Activated T-cell treated with anti-CD3 and anti-CD28 coated beads, Interleukin-2, amount 50 U/mL, for 24 hours (primary cell): ENCODE data around the gene TRIM3.

Experiments
- DNase-seq: peaks from one replicate; pipeline ENCODE4 v3.0.0-alpha.2; 2020
- H3K27ac Mint-ChIP-seq: 2 replicates; pipeline ENCODE4 v1.8.0; 2020; ENCODE audit warnings: mild to moderate bottlenecking, mixed read lengths
- H3K27me3 Mint-ChIP-seq: 2 replicates; pipeline ENCODE4 v1.8.0; 2020; ENCODE audit warnings: mixed read lengths
- H3K36me3 Mint-ChIP-seq: 2 replicates; pipeline ENCODE4 v1.8.0; 2020; ENCODE audit warnings: low read depth, mixed read lengths
- H3K4me1 Mint-ChIP-seq: 2 replicates; pipeline ENCODE4 v1.8.0; 2020; ENCODE audit warnings: low read depth, mixed read lengths
- H3K4me3 Mint-ChIP-seq: 2 replicates; pipeline ENCODE4 v1.8.0; 2020; ENCODE audit warnings: mild to moderate bottlenecking, moderate library complexity, mixed read lengths
- H3K9me3 Mint-ChIP-seq: 2 replicates; pipeline ENCODE4 v1.8.0; 2020; ENCODE audit warnings: mixed read lengths

Gene TRIM3

DNA sequence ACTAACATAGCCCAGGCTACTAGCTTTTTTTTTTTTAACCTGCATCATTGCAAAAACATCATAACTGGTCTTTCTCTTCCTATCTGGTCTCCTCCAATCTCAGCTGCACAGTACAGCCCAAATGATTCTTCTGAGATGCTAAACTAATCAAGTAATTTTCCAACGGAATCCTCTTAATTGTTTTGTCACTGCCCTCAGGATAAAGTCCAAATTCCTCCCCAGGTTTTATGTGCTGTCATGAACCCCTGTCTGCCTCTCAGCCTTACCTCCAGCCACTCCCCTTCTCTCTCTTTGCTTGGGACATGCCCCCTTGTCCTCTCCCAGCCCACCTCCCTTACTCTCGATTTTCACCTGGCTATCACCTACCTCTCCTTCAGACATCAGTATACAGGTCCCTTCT is 67.4 kb downstream of the TRIM3 start:
- peaks cover 80% of the 10 kb centered on the region for H3K4me1 Mint-ChIP-seq
- no peak for DNase-seq
- peak overlapping the region; percentile 58 for H3K27ac Mint-ChIP-seq
- H3K9me3 Mint-ChIP-seq: no peaks in the 10 kb centered on the region
- no peak overlapping the region for H3K4me3 Mint-ChIP-seq
- H3K27me3 Mint-ChIP-seq: no peaks in the 10 kb centered on the region
- peaks cover 34% of the 10 kb centered on the region for H3K36me3 Mint-ChIP-seq

DNA sequence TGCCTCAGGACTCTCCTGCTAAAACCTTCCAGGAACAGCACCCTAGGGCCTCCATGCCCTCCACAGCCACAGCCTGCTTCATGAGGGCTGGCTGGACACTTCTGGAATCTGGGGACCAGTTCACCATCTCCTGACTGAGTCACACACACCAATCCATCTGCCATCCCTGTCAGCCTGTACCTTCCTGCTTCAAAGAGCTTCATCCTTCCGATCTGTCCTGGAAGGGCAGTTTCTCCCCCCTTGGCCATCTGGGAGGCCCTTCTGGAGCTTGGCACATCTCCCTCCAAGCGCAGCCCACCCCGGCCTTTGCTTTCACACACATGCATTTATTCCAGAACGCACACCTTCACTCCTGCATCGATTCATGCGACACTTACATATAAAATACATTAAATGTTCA is 67.9 kb downstream of the TRIM3 start:
- Mint-ChIP-seq H3K27me3 (no peaks in the 10 kb centered on the region), H3K9me3 (no peaks in the 10 kb centered on the region), H3K27ac (peak overlapping the region; percentile 58), H3K36me3 (peaks cover 34% of the 10 kb centered on the region), H3K4me3 (no peak overlapping the region), H3K4me1 (peaks cover 83% of the 10 kb centered on the region)
- DNase-seq: no peak

DNA sequence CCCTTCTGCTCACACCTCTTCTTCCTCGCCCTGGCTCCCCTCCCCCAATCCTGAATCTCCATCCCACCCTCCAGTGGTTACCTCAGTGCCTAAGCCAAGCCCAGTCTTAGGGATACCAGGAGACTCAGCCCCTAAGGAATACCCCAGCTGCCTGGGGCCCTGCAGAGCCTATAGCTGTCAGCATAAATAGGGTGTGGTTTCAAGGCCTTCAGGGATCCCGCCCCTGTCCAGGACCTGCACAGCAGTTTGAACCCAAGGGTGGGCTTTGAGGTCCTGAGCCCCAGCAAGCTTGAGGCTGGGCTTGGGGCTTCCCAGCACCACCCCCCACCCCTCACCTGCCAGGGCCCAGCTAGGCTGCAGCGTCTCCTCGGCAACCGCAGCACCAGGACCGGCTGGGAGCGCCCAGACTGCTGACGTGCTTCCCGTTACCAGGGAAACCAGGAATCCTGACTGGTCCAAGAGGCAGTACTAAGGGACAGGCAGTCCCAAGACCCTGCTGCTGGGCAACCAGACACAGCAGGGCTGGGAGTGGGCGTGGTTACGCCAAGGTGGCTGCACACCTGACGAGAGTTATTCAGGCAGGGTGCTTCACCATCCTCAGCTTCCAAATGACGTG is 68.6 kb downstream of the TRIM3 start:
- Mint-ChIP-seq H3K27ac (peak overlapping the region; percentile 58), H3K9me3 (no peaks in the 10 kb centered on the region), H3K36me3 (peaks cover 36% of the 10 kb centered on the region), H3K4me1 (peaks cover 85% of the 10 kb centered on the region), H3K27me3 (no peaks in the 10 kb centered on the region), H3K4me3 (no peak overlapping the region)
- no peak for DNase-seq

DNA sequence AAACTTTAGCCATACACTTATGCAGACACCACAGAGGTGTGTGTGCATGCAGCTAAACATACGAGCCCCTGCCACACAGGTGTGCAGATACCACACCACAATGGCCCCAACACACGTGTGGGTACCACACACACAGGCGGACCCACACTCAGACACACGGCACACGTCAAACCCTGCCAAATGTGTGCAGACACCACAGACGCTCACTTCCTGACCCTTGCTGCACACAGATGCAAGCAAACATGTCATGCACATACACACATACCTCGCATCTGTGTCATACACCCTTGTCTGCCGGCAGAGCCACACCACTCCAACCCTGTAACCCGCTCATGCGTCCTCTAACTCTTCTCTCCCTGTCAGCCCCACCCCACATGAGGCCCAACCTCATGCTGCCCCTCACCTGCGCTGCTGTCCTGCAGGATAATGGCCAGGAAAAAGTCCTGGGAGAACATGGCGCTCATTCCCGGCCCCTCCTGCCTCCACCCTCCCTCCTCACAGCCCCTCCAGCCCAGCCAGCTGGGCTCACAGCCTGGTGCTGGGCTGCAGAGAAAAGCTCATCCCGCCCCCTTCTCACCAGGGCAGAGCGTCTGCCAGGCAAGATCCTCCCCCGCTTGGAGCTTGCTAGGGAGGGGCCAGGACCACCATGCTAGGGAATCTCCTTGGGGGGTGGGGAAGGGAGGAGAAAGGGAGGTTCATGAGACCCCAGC is 69.2 kb downstream of the TRIM3 start:
- H3K9me3 Mint-ChIP-seq: no peaks in the 10 kb centered on the region

DNA sequence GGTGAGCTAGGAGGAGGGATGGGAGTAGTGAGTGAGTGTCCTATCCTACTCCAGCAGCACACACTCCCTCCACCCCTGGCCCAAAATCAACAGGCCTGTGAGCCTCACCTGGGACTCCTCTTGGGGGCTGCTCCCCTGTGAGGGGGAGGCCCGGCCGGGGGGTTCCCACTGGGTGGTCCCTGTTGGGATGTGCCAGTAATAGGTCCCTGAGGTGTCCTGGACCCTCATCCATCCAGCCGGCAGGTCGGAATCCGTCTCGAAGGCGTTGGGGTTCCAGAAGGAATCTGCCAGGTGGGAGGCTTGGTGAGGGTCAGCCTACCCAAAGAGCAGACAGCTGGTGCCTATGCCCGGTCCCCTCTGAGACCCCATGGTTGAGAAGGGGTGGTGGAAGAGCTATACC is 70.2 kb downstream of the TRIM3 start:
- Mint-ChIP-seq H3K4me1 (peaks cover 86% of the 10 kb centered on the region), H3K36me3 (peaks cover 39% of the 10 kb centered on the region), H3K27me3 (no peaks in the 10 kb centered on the region), H3K9me3 (no peaks in the 10 kb centered on the region), H3K27ac (peak overlapping the region; percentile 96), H3K4me3 (no peak overlapping the region)
- DNase-seq: no peak

More for the DNA sequence above, 69.2 kb downstream of the TRIM3 start:
- H3K4me3 Mint-ChIP-seq: peak overlapping the region; percentile 26
- H3K36me3 Mint-ChIP-seq: peaks cover 36% of the 10 kb centered on the region
- H3K4me1 Mint-ChIP-seq: peaks cover 85% of the 10 kb centered on the region
- H3K27ac Mint-ChIP-seq: peak overlapping the region; percentile 66
- H3K27me3 Mint-ChIP-seq: no peaks in the 10 kb centered on the region
- no peak for DNase-seq

DNA sequence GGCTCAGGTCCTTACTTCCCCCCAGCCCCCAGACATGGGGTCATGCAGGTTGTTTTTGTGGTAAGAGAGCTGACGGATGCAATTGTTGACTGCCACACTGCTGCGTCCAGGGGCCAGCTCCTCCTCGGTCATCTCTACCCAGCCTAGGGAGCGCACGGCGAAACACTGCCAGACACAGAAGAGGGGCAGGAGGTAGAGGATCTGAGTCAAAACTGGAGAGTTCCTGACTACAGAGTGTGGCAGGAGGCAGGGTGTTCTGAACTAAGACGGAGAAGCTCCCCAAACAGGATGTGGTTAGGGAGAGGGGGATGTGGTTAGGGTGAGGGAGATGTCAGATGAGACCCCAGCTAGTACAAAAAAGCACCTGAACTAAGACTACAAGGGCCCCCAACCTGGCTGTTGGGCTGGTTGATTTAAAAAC is 71.2 kb downstream of the TRIM3 start:
- Mint-ChIP-seq H3K27me3 (no peaks in the 10 kb centered on the region), H3K4me1 (peaks cover 85% of the 10 kb centered on the region), H3K36me3 (peaks cover 45% of the 10 kb centered on the region), H3K27ac (peak overlapping the region; percentile 96), H3K9me3 (no peaks in the 10 kb centered on the region), H3K4me3 (peak overlapping the region; percentile 78)
- no peak for DNase-seq

DNA sequence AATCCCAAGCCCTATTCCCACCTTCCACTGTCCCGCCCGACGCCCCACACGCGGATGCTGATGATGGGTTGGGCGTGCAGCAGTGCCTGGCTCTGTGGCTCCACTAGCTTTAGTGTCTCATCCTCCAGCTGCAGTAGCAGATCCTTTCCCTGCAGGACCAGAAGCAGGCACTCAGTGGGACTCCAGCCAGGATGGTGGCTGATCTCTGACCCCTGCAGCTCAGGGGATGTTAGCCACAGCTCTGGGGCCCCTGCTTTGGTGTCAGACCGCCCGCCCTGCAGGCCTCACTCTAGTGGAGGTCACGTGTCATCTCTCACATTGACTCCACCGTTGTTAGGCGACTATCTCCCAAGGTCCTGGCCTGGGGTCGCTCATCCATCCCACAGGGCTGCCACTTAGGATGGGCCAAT is 71.7 kb downstream of the TRIM3 start:
- peaks cover 48% of the 10 kb centered on the region for H3K36me3 Mint-ChIP-seq
- peak overlapping the region; percentile 96 for H3K27ac Mint-ChIP-seq
- peaks cover 83% of the 10 kb centered on the region for H3K4me1 Mint-ChIP-seq
- H3K9me3 Mint-ChIP-seq: no peaks in the 10 kb centered on the region
- peak overlapping the region; percentile 78 for H3K4me3 Mint-ChIP-seq
- H3K27me3 Mint-ChIP-seq: no peaks in the 10 kb centered on the region
- DNase-seq: no peak

DNA sequence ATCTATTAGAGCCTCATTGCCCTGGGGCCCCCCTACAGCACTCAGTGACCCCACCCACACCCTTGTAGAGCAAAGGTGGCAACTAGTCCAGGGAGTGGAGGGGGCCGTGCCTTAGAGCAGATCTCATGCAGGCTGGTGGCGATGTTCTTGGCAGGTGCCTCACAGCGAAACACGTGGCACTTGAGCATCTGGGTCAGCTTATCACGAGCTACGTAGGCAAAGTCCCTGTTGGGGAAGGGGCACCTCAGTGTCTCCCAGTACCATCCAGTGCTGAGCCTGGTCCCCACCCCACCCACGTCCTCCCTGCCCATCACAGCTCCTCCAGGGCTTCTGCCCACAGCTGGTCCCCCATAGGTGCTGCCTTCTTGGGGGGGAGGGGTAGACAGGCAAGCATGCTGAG is 72.3 kb downstream of the TRIM3 start:
- Mint-ChIP-seq H3K9me3 (no peaks in the 10 kb centered on the region), H3K27ac (peak overlapping the region; percentile 66), H3K4me1 (peaks cover 83% of the 10 kb centered on the region), H3K27me3 (no peaks in the 10 kb centered on the region), H3K36me3 (peaks cover 50% of the 10 kb centered on the region), H3K4me3 (no peak overlapping the region)
- no peak for DNase-seq

DNA sequence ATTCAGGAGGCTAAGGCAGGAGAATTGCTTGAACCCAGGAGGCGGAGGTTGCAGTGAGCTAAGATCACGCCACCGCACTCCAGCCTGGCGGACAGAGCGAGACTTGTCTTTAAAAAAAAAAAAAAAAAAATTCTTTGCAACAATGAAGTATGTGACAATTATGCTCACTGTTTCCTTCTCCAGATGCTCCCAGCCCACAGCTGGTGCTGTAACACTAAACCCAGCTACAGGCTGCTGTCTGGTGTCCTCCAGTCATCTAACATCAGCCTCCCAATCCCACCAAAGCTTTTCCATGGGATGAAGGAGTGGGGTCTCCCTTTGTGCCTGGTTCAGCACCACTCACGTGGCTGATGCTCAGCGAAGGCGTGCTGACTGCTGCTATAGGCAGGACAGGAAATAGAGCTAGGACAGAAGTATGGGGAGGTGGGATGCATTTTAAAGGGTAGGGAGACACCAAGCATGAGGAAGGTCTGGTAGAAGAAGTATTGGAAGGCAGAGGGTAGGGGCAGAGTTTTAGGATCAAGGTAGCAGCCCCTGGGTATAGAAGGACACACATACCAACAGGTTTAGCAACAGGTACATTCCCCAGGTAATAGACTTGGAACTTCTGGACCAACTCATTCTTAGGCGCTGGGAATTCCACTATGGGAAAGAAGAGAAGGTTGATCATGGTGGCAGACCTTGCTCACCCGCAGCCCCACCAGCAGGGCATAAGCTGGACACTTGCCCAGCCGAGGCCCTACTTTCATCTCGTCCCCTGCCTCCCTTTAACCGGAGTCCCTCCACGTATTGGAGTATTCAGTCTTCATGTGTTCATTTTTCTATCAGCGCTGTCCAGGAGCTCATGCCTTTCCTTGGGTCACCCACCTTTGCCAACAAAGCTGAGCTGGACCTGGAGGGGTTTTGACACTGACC is 73.1 kb downstream of the TRIM3 start:
- peaks cover 82% of the 10 kb centered on the region for H3K4me1 Mint-ChIP-seq
- H3K27ac Mint-ChIP-seq: peak overlapping the region; percentile 66
- no peaks in the 10 kb centered on the region for H3K27me3 Mint-ChIP-seq
- no peaks in the 10 kb centered on the region for H3K9me3 Mint-ChIP-seq
- H3K36me3 Mint-ChIP-seq: peaks cover 58% of the 10 kb centered on the region
- no peak for DNase-seq
- H3K4me3 Mint-ChIP-seq: no peak overlapping the region
